IMR-90 (cell line): ENCODE measurements around the gene CCDC90B.

Source experiments
- BHLHE40 ChIP-seq: fragments of 150-350 bp; IDR thresholded peaks from 2 replicates; pipeline ENCODE4 v1.6.1; 2016; ENCODE audit warnings: mild to moderate bottlenecking, low read depth, low read length
- CEBPB ChIP-seq: IDR thresholded peaks from 2 replicates; pipeline ENCODE4 v1.6.1; 2012; ENCODE audit warnings: low read depth, low read length, improper control_type of control experiment
- CTCF ChIP-seq: conservative IDR thresholded peaks from 2 replicates; pipeline ENCODE4 v1.5.1; 2012; ENCODE audit warnings: mild to moderate bottlenecking, low read depth, low read length, improper control_type of control experiment
- ELK1 ChIP-seq: fragments of 150-350 bp; IDR thresholded peaks from 2 replicates; pipeline ENCODE4 v1.6.1; 2016; ENCODE audit warnings: low read depth, mild to moderate bottlenecking, low read length, moderate library complexity, borderline replicate concordance
- NFE2L2 ChIP-seq: fragments of 150-350 bp; IDR thresholded peaks from 2 replicates; pipeline ENCODE4 v1.6.1; 2016; ENCODE audit warnings: low read depth, mild to moderate bottlenecking, low read length
- POLR2A ChIP-seq: IDR thresholded peaks from 2 replicates; pipeline ENCODE4 v1.6.1; 2012; ENCODE audit warnings: mild to moderate bottlenecking, low read depth, low read length
- RAD21 ChIP-seq: IDR thresholded peaks from 2 replicates; pipeline ENCODE4 v1.6.1; 2012; ENCODE audit warnings: low read length, improper control_type of control experiment
- RCOR1 ChIP-seq: IDR thresholded peaks from 2 replicates; pipeline ENCODE4 v1.6.1; 2012; ENCODE audit warnings: mild to moderate bottlenecking, low read length, improper control_type of control experiment; ENCODE audit not compliant: insufficient replicate concordance
- RFX5 ChIP-seq: IDR thresholded peaks from 2 replicates; pipeline ENCODE4 v1.8.0; 2012; ENCODE audit warnings: low read depth, mild to moderate bottlenecking, low read length, moderate library complexity
- SMC3 ChIP-seq: fragments of 150-350 bp; IDR thresholded peaks from 2 replicates; pipeline ENCODE4 v1.6.1; 2016; ENCODE audit warnings: low read depth, mild to moderate bottlenecking, antibody characterized with exemption, low read length, moderate library complexity
- USF2 ChIP-seq: fragments of 150-350 bp; IDR thresholded peaks from 2 replicates; pipeline ENCODE4 v1.6.1; 2017; ENCODE audit warnings: mild to moderate bottlenecking, antibody characterized with exemption, low read length, low read depth

- TF ChIP-seq POLR2A, result no peak
- TF ChIP-seq CTCF, result no peak
- no peak for TF ChIP-seq RCOR1
- TF ChIP-seq CEBPB, result no peak
- no peak for TF ChIP-seq BHLHE40
- no peak for TF ChIP-seq USF2
- no peak for TF ChIP-seq NFE2L2
- no peak for TF ChIP-seq ELK1
- TF ChIP-seq RFX5, result no peak
- TF ChIP-seq SMC3, result no peak
- TF ChIP-seq RAD21, result no peak
Measured at GRCh38 chr11:83221694-83222093, 64.5 kb downstream of the CCDC90B start.
